GM23338 (cell line): Measurements from ENCODE around the gene AP5S1. TPM values are rescaled to one million over a fixed set of nuclear protein-coding genes. Genes with fewer than 3 reads are reported as not detected.

Experiments
- ATAC-seq: fragments of 200-7000 bp; cut with Tn5 transposase; 3 replicates; pipeline ENCODE4 v1.9.1; 2020
- DNase-seq: peaks from one replicate; pipeline ENCODE4 v3.0.0-alpha.2; 2015; ENCODE audit warnings: low spot score
- H2AFZ ChIP-seq: fragments of 200-600 bp; sonication (generic); 2 replicates; pipeline ENCODE4 v1.8.0; 2016; ENCODE audit warnings: antibody characterized with exemption, mild to moderate bottlenecking, moderate library complexity
- H3F3A ChIP-seq: fragments of 200-600 bp; sonication (generic); replicated peaks from 2 replicates; pipeline ENCODE4 v1.8.0; 2017; ENCODE audit warnings: antibody characterized with exemption, mixed run types, low read depth
- H3K27ac ChIP-seq: fragments of 200-600 bp; sonication (generic); 2 replicates; pipeline ENCODE4 v1.6.1; 2016; ENCODE audit warnings: low read depth
- H3K27me3 ChIP-seq: fragments of 200-600 bp; sonication (generic); 2 replicates; pipeline ENCODE4 v1.8.0; 2016; ENCODE audit warnings: mild to moderate bottlenecking, mixed run types, moderate library complexity; ENCODE audit not compliant: insufficient read depth
- H3K36me3 ChIP-seq: fragments of 200-600 bp; sonication (generic); 2 replicates; pipeline ENCODE4 v1.8.0; 2016; ENCODE audit warnings: mild to moderate bottlenecking; ENCODE audit not compliant: insufficient read depth
- H3K4me1 ChIP-seq: fragments of 200-600 bp; sonication (generic); 2 replicates; pipeline ENCODE4 v1.8.0; 2016; ENCODE audit warnings: mild to moderate bottlenecking, moderate library complexity; ENCODE audit not compliant: insufficient read depth
- H3K4me2 ChIP-seq: fragments of 200-600 bp; sonication (generic); 2 replicates; pipeline ENCODE4 v1.7.1; 2017; ENCODE audit warnings: mixed run types
- H3K4me3 ChIP-seq: fragments of 200-600 bp; sonication (generic); 2 replicates; pipeline ENCODE4 v1.6.1; 2016; ENCODE audit warnings: mixed run types
- H3K79me2 ChIP-seq: fragments of 200-600 bp; sonication (generic); replicated peaks from 2 replicates; pipeline ENCODE4 v1.8.0; 2017; ENCODE audit warnings: mild to moderate bottlenecking; ENCODE audit not compliant: insufficient read depth
- H3K9me2 ChIP-seq: fragments of 200-600 bp; sonication (generic); 2 replicates; pipeline ENCODE4 v1.8.0; 2017; ENCODE audit not compliant: insufficient read depth
- H4K20me1 ChIP-seq: fragments of 200-600 bp; sonication (generic); replicated peaks from 2 replicates; pipeline ENCODE4 v1.8.0; 2017; ENCODE audit warnings: mild to moderate bottlenecking; ENCODE audit not compliant: insufficient read depth
- H3K27ac Mint-ChIP-seq: 2 replicates; pipeline ENCODE4 v1.8.0; 2020; ENCODE audit warnings: inconsistent platforms, mild to moderate bottlenecking, moderate library complexity, mixed read lengths
- H3K27me3 Mint-ChIP-seq: 3 replicates; pipeline ENCODE4 v1.8.0; 2022; ENCODE audit warnings: low read depth, mild to moderate bottlenecking, moderate library complexity, mixed read lengths, inconsistent platforms; ENCODE audit not compliant: insufficient read depth, poor library complexity
- H3K36me3 Mint-ChIP-seq: 3 replicates; pipeline ENCODE4 v1.8.0; 2021; ENCODE audit warnings: low read depth, mild to moderate bottlenecking, inconsistent platforms, moderate library complexity, mixed read lengths
- H3K4me1 Mint-ChIP-seq: 3 replicates; pipeline ENCODE4 v1.8.0; 2020; ENCODE audit warnings: mild to moderate bottlenecking, inconsistent platforms, mixed read lengths
- H3K4me3 Mint-ChIP-seq: 3 replicates; pipeline ENCODE4 v1.8.0; 2021; ENCODE audit warnings: moderate library complexity, mild to moderate bottlenecking, inconsistent platforms, mixed read lengths
- H3K9me3 Mint-ChIP-seq: 3 replicates; pipeline ENCODE4 v1.8.0; 2020; ENCODE audit warnings: moderate library complexity, mild to moderate bottlenecking, inconsistent platforms, mixed read lengths
- CREB1 ChIP-seq: fragments of 250-450 bp; sonication (Bioruptor Pico); IDR thresholded peaks from 2 replicates; pipeline ENCODE4 v1.5.0; 2020; ENCODE audit warnings: low read depth, mild to moderate bottlenecking, moderate library complexity
- EZH2 ChIP-seq: fragments of 200-600 bp; sonication (generic); IDR thresholded peaks from one replicate; pipeline ENCODE4 v1.8.0; 2017; ENCODE audit warnings: antibody characterized with exemption, mild to moderate bottlenecking, low read depth; ENCODE audit not compliant: unreplicated experiment
- EZH2phosphoT487 ChIP-seq: fragments of 200-600 bp; sonication (generic); IDR thresholded peaks from one replicate; pipeline ENCODE4 v1.8.1; 2018; ENCODE audit warnings: antibody characterized with exemption; ENCODE audit not compliant: unreplicated experiment
- JUNB ChIP-seq: IDR thresholded peaks from one replicate; pipeline ENCODE4 v1.6.1; 2016; ENCODE audit warnings: antibody characterized with exemption; ENCODE audit not compliant: unreplicated experiment
- NANOG ChIP-seq: IDR thresholded peaks from 2 replicates; pipeline ENCODE4 v1.6.1; 2016; ENCODE audit warnings: antibody characterized with exemption, borderline replicate concordance
- POLR2AphosphoS5 ChIP-seq: IDR thresholded peaks from 2 replicates; pipeline ENCODE4 v1.6.1; 2016; ENCODE audit warnings: antibody characterized with exemption, low read depth
- STAT1 ChIP-seq: IDR thresholded peaks from one replicate; pipeline ENCODE4 v1.6.1; 2016; ENCODE audit warnings: antibody characterized with exemption; ENCODE audit not compliant: unreplicated experiment
- ZNF114 ChIP-seq: fragments of 250-450 bp; sonication (Bioruptor Pico); IDR thresholded peaks from 2 replicates; pipeline ENCODE4 v1.5.0; 2020; ENCODE audit warnings: mild to moderate bottlenecking, moderate library complexity
- ZNF331 ChIP-seq: fragments of 250-450 bp; sonication (Bioruptor Pico); IDR thresholded peaks from 2 replicates; pipeline ENCODE4 v1.5.0; 2020; ENCODE audit warnings: low read depth, mild to moderate bottlenecking, moderate library complexity
- polyA plus RNA-seq: library from polyadenylated mRNA; unstranded; fragments of >200 nt; fragmentation: Nextera tagmentation; extraction: Ambion mirVana; gene quantifications from 2 replicates; pipeline ENCODE4 v1.2.1, GENCODE V29; 2016
- total RNA-seq: library from RNA; depleted of rRNA; stranded (reverse); fragments of >200 nt; shearing (Covaris generic); gene quantifications from 2 replicates; pipeline ENCODE4 v1.2.3, GENCODE V29; 2014
- TF ChIP-seq, protein P1 (sequence below): fragments of 250-450 bp; sonication (Bioruptor Pico); IDR thresholded peaks from 2 replicates; pipeline ENCODE4 v1.5.0; 2020; ENCODE audit warnings: mild to moderate bottlenecking, moderate library complexity
- TF ChIP-seq, protein P2 (sequence below), 2 experiments: fragments of 200-600 bp in 1 of 2; sonication (generic) in 1 of 2; conservative IDR thresholded peaks; 2 replicates each; pipeline versions ENCODE4 v1.5.1 to v1.6.1; 2016 to 2017; ENCODE audit warnings: antibody characterized with exemption in 2 of 2, low read depth in 2 of 2, mild to moderate bottlenecking in 2 of 2, moderate library complexity in 1 of 2
- TF ChIP-seq, protein P3 (sequence below): IDR thresholded peaks from 2 replicates; pipeline ENCODE4 v1.6.1; 2016; ENCODE audit warnings: antibody characterized with exemption
- TF ChIP-seq, protein P4 (sequence below): IDR thresholded peaks from one replicate; pipeline ENCODE4 v1.6.1; 2018; ENCODE audit warnings: antibody characterized with exemption; ENCODE audit not compliant: unreplicated experiment

The AP5S1 gene
- total and polyA plus RNA-seq, 2 experiments from 2014 or later = 1.8 to 2.8 TPM

GRCh38 chr20:3857405-3857804 lies 37.1 kb downstream of the AP5S1 start:
- ATAC-seq = no peak
- H3K4me1 ChIP-seq = no peaks in the 10 kb centered on the region
- H3K36me3 Mint-ChIP-seq = peaks cover 50% of the 10 kb centered on the region

More at GRCh38 chr20:3857405-3857804, 37.1 kb downstream of the AP5S1 start:
- Histone ChIP-seq H3K9me2 (no peaks in the 10 kb centered on the region), H3K27me3 (no peaks in the 10 kb centered on the region), H4K20me1 (peaks cover 5% of the 10 kb centered on the region; the same call in 1 of the 2 replicates), H3K79me2 (no peaks in the 10 kb centered on the region), H3K4me2 (no peak overlapping the region), H3K36me3 (peaks cover 4% of the 10 kb centered on the region), H3K27ac (peak overlapping the region; percentile 69; the same call in 1 of the 2 replicates), H3K4me3 (no peak overlapping the region), H2AFZ (no peak overlapping the region), H3F3A (0 out of 2 replicates have a peak, but pooled peaks cover 5% of the 10 kb centered on the region)
- Mint-ChIP-seq H3K27me3 (peaks cover 9% of the 10 kb centered on the region), H3K4me3 (no peak overlapping the region), H3K27ac (no peak overlapping the region), H3K4me1 (no peaks in the 10 kb centered on the region; the same call in 2 of the 3 replicates), H3K9me3 (peaks cover 9% of the 10 kb centered on the region; the same call in 1 of the 3 replicates)
- TF ChIP-seq EZH2phosphoT487 (no peak), NANOG (no peak), ZNF331 (CRISPR knock-in tag) (no peak), EZH2 (no peak), POLR2AphosphoS5 (no peak), STAT1 (no peak), CREB1 (CRISPR knock-in tag) (no peak), ZNF114 (CRISPR knock-in tag) (no peak), JUNB (no peak)
- TF ChIP-seq, protein P1, sequence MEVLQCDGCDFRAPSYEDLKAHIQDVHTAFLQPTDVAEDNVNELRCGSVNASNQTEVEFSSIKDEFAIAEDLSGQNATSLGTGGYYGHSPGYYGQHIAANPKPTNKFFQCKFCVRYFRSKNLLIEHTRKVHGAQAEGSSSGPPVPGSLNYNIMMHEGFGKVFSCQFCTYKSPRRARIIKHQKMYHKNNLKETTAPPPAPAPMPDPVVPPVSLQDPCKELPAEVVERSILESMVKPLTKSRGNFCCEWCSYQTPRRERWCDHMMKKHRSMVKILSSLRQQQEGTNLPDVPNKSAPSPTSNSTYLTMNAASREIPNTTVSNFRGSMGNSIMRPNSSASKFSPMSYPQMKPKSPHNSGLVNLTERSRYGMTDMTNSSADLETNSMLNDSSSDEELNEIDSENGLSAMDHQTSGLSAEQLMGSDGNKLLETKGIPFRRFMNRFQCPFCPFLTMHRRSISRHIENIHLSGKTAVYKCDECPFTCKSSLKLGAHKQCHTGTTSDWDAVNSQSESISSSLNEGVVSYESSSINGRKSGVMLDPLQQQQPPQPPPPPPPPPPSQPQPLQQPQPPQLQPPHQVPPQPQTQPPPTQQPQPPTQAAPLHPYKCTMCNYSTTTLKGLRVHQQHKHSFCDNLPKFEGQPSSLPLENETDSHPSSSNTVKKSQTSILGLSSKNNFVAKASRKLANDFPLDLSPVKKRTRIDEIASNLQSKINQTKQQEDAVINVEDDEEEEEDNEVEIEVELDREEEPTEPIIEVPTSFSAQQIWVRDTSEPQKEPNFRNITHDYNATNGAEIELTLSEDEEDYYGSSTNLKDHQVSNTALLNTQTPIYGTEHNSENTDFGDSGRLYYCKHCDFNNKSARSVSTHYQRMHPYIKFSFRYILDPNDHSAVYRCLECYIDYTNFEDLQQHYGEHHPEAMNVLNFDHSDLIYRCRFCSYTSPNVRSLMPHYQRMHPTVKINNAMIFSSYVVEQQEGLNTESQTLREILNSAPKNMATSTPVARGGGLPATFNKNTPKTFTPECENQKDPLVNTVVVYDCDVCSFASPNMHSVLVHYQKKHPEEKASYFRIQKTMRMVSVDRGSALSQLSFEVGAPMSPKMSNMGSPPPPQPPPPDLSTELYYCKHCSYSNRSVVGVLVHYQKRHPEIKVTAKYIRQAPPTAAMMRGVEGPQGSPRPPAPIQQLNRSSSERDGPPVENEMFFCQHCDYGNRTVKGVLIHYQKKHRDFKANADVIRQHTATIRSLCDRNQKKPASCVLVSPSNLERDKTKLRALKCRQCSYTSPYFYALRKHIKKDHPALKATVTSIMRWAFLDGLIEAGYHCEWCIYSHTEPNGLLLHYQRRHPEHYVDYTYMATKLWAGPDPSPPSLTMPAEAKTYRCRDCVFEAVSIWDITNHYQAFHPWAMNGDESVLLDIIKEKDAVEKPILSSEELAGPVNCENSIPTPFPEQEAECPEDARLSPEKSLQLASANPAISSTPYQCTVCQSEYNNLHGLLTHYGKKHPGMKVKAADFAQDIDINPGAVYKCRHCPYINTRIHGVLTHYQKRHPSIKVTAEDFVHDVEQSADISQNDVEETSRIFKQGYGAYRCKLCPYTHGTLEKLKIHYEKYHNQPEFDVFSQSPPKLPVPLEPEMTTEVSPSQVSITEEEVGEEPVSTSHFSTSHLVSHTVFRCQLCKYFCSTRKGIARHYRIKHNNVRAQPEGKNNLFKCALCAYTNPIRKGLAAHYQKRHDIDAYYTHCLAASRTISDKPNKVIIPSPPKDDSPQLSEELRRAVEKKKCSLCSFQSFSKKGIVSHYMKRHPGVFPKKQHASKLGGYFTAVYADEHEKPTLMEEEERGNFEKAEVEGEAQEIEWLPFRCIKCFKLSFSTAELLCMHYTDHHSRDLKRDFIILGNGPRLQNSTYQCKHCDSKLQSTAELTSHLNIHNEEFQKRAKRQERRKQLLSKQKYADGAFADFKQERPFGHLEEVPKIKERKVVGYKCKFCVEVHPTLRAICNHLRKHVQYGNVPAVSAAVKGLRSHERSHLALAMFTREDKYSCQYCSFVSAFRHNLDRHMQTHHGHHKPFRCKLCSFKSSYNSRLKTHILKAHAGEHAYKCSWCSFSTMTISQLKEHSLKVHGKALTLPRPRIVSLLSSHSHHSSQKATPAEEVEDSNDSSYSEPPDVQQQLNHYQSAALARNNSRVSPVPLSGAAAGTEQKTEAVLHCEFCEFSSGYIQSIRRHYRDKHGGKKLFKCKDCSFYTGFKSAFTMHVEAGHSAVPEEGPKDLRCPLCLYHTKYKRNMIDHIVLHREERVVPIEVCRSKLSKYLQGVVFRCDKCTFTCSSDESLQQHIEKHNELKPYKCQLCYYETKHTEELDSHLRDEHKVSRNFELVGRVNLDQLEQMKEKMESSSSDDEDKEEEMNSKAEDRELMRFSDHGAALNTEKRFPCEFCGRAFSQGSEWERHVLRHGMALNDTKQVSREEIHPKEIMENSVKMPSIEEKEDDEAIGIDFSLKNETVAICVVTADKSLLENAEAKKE = no peak
- TF ChIP-seq, protein P2, sequence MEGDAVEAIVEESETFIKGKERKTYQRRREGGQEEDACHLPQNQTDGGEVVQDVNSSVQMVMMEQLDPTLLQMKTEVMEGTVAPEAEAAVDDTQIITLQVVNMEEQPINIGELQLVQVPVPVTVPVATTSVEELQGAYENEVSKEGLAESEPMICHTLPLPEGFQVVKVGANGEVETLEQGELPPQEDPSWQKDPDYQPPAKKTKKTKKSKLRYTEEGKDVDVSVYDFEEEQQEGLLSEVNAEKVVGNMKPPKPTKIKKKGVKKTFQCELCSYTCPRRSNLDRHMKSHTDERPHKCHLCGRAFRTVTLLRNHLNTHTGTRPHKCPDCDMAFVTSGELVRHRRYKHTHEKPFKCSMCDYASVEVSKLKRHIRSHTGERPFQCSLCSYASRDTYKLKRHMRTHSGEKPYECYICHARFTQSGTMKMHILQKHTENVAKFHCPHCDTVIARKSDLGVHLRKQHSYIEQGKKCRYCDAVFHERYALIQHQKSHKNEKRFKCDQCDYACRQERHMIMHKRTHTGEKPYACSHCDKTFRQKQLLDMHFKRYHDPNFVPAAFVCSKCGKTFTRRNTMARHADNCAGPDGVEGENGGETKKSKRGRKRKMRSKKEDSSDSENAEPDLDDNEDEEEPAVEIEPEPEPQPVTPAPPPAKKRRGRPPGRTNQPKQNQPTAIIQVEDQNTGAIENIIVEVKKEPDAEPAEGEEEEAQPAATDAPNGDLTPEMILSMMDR (conservative IDR thresholded peaks at IDR 0.05; ENCODE audit: low read depth in 2 of 2) = no peak
- TF ChIP-seq, protein P3, sequence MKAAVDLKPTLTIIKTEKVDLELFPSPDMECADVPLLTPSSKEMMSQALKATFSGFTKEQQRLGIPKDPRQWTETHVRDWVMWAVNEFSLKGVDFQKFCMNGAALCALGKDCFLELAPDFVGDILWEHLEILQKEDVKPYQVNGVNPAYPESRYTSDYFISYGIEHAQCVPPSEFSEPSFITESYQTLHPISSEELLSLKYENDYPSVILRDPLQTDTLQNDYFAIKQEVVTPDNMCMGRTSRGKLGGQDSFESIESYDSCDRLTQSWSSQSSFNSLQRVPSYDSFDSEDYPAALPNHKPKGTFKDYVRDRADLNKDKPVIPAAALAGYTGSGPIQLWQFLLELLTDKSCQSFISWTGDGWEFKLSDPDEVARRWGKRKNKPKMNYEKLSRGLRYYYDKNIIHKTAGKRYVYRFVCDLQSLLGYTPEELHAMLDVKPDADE = no peak
- TF ChIP-seq, protein P4, sequence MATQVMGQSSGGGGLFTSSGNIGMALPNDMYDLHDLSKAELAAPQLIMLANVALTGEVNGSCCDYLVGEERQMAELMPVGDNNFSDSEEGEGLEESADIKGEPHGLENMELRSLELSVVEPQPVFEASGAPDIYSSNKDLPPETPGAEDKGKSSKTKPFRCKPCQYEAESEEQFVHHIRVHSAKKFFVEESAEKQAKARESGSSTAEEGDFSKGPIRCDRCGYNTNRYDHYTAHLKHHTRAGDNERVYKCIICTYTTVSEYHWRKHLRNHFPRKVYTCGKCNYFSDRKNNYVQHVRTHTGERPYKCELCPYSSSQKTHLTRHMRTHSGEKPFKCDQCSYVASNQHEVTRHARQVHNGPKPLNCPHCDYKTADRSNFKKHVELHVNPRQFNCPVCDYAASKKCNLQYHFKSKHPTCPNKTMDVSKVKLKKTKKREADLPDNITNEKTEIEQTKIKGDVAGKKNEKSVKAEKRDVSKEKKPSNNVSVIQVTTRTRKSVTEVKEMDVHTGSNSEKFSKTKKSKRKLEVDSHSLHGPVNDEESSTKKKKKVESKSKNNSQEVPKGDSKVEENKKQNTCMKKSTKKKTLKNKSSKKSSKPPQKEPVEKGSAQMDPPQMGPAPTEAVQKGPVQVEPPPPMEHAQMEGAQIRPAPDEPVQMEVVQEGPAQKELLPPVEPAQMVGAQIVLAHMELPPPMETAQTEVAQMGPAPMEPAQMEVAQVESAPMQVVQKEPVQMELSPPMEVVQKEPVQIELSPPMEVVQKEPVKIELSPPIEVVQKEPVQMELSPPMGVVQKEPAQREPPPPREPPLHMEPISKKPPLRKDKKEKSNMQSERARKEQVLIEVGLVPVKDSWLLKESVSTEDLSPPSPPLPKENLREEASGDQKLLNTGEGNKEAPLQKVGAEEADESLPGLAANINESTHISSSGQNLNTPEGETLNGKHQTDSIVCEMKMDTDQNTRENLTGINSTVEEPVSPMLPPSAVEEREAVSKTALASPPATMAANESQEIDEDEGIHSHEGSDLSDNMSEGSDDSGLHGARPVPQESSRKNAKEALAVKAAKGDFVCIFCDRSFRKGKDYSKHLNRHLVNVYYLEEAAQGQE = no peak
- DNase-seq = no peak
